Measurements from ENCODE around the gene NFIX.

Gene NFIX

GRCh38 chr19:13095934-13096927 is 101.0 kb downstream of the NFIX start:
- DNase-seq, result peak; percentile 22

GRCh38 chr19:13097033-13097462 is 101.8 kb downstream of the NFIX start:
- DNase-seq, result no peak

DNA sequence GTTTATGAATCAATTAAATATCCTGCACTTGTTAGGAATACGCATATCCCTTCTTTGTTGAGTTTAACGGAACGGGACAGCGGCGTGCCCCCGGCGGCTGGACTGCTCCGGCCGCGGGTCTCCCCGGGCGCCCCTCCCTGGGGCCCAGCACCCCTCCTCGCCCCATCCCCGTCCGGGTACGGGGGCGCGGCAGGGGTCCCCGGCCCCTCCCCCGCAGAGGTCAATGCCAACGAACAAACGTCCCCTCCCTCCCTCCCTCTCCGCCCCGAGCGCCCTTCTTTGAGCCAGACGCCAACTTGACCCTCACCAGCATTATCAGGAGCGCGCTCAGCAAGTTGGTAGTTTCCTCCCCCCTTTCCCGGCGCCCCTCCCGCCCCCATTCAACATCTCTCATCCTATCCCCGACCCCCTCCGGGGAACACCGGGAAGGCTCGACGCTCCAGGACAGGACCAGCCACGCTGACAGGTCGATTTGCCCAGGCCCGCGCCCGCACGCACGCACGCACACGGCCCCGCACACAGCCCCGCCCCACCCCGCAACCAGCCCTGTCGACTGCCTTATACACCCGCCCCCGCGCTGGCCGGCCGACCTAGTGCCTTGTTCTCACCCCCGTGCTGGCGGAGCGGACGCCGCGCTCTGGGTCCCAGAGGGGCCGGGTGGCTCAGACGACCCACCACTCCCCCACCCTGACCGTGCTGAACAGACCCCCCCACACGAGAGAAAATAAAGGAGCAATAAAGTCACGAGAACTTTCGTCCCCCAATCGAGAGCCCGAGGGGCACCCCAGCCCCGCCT is 102.4 kb downstream of the NFIX start:
- DNase-seq, result peak; percentile 44

GRCh38 chr19:13098277-13099072 is 103.2 kb downstream of the NFIX start:
- DNase-seq, result peak; percentile 56

DNA sequence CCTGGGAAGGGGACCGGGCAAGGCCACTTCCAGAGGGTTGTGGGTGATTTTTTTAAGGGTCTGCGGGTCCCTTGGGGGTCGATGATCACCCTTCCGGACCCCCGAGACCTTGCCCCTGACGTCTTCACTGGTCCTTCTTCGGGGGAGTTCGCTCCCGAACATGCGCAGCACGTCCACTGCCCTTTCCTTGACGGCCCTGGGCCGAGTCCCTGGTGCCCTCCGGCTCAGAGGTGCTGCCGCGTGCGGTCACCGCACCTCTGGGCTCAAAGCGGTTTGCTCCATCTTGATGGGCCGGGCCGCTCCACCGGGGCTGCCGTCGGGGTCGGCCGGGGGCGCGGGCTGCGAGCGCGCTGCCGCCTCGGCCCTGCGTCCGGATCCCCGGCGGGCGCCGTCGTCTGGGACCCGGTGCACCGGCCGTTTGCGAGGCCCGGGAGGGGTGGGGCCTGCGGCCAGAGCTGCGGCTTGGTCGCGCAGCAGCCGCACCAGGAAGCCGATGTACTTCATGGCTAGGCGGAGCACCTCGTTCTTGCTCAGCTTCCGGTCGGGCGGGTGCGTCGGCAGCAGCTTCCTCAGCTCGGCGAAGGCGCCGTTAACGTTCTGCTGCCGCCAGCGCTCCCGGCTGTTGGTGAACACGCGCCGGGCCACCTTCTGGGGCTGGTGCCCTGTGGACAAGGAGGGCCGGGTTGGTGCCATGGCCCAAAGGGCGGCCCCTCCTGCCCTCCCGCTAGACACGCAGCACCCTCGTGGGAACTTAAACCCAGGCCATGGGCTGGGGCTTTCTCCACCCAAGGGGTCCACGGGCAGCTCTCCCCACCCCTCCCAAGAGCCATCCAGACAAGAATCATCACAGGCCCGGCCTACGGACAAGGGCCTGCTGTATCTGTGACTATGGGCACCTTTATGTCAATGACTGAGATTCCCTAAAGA is 104.1 kb downstream of the NFIX start:
- peak; percentile 89 for DNase-seq

GRCh38 chr19:13100031-13100588 is 104.8 kb downstream of the NFIX start:
- DNase-seq, result peak; percentile 36

DNA sequence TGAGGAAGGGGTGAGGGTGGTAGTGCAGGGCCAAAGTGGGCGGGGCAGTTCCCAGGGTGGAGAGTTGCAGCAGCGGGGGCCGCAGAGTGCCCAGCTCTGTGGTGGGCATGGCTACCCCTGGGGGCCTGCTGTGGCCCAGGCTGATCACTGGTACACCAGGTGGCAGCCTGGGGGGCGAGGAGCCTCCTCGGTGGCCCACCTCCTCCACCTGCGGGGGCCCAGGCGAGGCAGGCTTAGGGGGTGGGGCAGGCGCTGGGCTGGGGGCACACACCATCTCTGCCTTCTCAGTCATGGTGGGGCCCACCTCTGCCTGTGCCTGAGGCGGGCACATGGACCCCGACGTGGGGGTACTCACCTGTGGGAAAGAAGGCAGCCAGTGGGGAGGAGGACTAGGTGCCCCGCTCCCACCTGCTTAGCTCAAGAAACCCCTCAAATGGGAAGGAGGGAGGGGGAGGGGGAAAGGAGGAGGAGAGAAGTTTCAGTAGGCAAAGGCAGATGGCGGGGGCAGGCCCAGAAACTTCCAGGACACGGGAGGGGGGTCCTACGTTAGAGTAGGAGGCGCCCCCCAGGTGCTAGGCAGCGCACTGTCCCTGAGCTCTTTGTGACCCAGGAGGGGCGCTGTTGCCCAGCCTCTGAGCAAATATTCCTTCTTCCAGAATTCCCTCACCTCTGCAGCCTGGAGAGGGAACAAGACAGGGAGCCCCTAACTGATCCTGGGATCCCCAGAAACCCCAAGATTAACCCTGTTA is 105.7 kb downstream of the NFIX start:
- no peak for DNase-seq

DNA sequence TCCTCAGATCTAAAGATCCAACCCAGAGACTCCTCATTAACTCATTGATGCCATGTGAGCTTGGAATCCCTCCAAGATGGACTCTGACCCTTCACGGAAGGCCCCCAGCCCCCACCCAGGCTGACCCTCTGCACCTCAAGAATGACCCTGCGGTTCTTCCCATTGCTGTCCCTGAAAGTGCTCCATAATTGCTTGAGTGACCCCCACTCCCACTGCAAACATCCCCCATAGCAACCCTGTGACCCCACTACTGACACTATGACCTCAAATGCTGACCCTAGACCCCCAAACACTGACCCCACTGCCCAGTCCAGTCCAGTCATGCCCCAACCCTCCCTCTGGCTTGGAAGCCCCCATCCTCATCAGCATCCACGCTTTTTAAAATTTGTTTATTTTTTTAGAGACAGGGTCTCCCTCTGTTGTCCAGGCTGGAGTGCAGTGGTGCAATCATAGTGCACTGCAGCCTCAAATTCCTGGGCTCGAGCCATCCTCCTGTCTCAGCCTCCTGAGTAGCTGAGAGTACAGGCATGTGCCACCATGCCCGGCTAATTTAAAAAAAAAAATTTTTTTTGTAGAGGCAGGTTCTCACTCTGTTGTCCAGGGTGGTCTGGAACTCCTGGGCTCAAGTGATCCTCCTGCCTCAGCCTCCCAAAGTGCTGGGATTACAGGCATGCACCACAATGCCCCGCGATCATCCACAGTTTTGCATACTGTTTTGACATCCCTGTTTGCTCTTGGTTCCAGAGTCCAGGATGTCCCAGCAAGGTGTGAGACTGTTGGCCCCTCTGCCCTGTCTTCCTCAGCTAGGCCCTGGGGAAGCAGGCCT is 106.5 kb downstream of the NFIX start:
- no peak for DNase-seq

GRCh38 chr19:13102416-13102665 is 107.1 kb downstream of the NFIX start:
- no peak for DNase-seq

DNA sequence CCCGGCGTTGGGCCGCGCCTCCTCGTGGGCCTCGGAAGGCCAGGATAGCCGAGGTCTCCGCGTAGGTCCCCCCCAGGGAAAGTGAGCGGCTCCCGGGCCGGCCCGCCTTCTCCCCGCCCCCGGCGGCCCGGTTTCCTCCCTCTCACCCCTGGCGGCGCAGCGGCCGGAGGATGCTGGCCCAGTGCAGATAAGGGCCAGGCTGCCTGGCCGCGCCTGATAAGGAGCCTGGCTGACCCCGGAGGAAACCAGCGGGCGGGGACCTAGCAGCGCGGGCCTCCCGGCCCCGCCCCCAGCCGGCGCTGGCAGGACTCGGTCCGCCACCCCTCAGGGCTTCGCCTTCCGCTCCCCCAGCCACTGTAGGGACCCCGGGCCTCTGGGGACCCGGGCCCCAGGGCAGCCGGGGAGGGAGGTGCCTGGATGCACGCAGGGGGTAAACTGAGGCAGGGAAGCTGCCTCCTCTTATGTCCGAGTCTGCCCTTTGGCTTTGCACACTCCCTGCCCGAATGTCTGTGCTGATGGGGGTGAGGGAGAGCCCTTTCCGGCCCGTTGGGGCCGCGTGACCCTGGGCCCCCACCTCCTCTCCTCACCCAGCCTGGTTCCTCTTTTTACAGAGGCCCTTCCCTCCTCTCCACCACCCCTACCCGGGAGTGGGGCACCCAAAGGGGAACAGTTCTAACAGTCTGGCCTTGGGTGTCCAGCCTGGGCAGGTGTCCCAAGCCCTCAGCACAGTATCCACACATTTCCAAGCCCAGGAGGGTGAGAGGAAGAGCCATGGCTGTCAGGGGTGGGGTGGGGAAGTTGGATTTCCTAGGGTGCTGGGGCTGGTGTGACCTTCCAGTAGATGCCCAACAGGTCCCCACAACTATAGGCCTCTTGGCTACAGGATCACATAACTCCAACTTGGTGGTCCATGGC is 107.6 kb downstream of the NFIX start, which contains the start of gene LYL1:
Gene LYL1, minus strand, starts transcription at position 193 of the 915 bp plus-strand sequence. CDS start 1,687 bp downstream, outside the sequence.
- peak; percentile 79 for DNase-seq

DNA sequence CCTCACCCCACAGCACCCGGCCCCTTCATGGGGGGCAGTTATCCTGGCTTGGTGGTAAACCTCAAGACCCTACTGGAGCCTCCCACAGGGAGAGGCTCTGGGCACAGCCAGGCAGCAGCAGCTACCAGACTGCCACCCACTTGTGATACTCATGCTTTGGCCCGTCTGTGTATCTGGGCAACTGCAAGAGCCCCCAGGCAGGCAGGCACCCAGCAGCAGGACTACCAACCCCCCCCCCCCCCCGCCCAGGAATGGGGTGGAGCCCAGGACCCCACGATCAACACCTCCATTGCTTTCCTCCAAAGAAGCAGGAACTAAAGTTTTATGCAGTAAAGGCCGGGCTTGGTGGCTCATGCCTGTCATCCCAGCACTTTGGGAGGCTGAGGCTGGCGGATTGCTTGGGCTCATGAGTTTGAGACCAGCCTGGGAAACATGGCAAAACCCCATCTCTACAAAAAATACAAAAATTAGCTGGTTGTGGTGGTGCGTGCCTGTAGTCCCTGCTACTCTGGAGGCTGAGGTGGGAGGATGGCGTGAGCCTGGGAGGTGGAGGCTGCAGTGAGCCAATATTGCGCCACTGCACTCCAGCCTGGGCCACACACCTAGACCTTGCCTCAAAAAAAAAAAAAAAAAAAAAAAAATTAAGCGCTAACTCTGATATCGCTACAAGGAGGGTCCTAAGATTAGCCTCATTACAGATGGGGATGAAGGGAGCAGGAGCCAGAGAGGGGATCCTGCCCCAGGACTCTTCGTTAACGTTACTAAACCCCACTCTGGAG is 108.5 kb downstream of the NFIX start:
- DNase-seq, result no peak

DNA sequence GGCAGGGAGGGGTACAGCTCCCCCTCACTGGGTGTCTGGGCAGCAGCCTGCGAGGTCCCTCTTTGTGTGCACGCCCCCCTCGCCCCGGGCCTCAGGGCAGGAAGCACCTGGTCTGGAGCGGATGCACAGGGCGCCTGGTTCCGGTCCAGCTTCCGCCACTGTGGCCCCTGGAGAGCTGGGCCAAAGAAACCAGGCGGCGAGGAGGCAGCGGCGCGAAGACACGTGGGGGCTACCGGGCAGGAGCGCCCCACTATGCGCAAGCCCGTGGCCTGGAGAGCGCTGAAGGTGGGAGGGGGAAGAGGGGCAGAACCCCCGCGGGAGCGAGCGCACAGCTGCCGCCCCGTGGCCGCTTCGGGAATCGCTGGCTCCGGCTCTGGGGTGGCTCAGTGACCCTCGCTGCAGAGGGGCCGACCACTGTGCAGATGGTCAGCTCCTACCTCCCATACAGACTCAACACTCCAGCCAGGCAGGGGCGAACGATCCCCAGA is 109.1 kb downstream of the NFIX start:
- DNase-seq, result peak; percentile 46

DNA sequence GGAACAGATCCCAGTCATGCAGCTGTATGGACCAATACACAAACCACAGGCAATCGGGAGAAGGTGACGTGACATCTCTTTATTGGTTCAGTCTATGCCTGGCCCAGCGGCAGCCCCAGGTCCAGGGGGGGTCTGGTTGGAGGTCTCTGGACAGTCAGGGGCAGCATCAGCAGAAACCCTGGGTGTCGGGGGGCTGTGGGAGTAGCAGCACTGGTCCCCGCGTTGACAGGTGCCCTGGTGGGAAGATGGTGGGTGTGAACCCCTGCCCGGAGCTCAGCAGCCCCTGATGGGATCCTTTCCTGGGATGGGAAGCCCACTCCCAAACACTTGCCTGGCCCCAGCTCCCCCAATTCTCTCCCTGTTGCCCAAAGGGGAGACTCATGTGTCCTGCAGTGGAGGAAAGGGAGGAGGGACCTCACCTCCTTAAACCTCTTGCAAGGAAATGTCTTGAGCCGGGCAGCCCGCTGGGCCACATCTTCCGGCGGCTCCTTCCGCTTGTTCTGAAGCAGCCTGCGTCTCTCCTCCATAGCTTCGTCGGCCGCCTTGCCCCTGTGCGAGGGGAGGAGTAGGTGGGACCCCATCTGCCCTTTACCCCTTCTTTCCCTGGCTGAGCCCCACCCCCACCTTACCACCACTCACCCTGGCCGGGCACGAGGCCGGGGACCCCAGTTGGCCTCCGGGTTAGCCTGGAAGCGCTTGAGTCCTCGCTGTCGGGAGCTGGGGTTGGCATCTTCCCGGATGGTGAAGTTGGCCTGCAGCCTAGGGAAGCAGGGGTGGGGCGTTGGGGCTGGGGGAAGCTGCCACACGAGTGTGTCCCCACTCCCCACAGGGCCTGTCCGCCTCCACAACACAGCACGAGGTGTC is 109.8 kb downstream of the NFIX start:
- no peak for DNase-seq

DNA sequence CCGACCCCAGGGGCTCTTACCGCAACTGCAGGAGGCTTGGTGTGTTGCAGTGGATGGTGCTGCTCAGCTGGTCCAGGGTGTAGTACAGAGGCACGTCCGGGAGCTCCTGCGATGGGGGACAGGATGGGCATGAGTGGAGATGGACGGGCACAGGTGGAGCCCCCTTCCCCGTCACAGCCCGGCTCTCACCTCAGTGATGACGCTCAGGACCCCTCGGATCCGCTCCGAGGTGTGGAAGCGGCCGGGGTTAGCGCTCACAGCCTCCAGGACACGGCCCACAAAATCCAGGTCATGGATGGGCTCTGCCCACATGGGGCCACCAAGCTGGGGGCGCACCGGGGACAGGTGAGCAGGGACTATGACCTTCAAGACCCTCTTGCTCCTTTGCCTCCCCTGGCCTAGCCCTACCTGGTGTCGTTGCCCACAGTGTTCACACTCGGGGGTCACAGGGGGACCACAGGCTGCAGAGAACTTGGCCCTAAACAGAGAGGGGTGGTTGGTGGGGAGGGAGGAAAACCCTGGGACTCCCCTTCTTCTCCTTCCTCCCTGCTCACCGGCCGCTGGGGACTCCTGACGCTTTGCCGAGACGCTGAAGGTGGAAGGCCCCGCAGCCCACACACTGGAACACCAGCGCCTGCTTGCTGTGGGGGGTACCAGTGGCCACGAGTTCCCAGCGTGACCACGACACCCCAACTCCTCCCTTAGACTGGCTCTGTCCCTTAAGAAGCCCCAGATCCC is 114.3 kb downstream of the NFIX start:
- DNase-seq, result no peak

- no peak for DNase-seq
Measured at GRCh38 chr19:13110099-13110610, 114.9 kb downstream of the NFIX start.

DNA sequence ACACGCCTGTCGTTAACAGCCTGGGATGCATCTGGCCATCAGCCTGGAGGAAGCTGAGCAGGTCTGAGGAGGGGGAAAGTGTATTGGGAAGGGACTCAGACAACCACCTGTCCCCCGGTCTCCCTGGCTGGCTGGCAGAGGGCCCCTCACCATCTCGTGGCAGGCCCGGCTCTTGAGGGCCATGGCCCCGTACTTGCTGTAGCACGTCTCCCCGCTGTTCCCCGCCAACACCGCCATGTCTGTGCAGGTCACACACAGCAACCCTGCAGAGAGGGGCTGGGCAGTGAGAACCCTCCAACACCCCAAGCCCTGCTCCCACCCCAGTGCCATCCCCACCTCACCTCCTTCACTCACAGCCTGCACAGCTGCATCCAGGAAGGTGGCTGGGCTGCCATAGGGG is 117.3 kb downstream of the NFIX start:
- DNase-seq, result no peak

All from DMS53 (cell line).